HEK293T (cell line): ENCODE results near the gene KIAA1191.

ENCODE experiments used
- BHLHE40 ChIP-seq: fragments of 450-650 bp; IDR thresholded peaks from 2 replicates; pipeline ENCODE4 v1.6.1; 2016; ENCODE audit warnings: mild to moderate bottlenecking, moderate library complexity, borderline replicate concordance
- CTBP1 ChIP-seq: fragments of 450-650 bp; IDR thresholded peaks from 2 replicates; pipeline ENCODE4 v1.6.1; 2016; ENCODE audit warnings: borderline replicate concordance
- ELF4 ChIP-seq: fragments of 450-650 bp; IDR thresholded peaks from 2 replicates; pipeline ENCODE4 v1.6.1; 2017; ENCODE audit warnings: antibody characterized with exemption
- FOXK2 ChIP-seq: fragments of 450-650 bp; IDR thresholded peaks from 2 replicates; pipeline ENCODE4 v1.6.1; 2016; ENCODE audit warnings: mild to moderate bottlenecking
- FOXM1 ChIP-seq: fragments of 450-650 bp; IDR thresholded peaks from 2 replicates; pipeline ENCODE4 v1.6.1; 2017; ENCODE audit warnings: mild to moderate bottlenecking, borderline replicate concordance
- HDGF ChIP-seq: fragments of 450-650 bp; IDR thresholded peaks from 2 replicates; pipeline ENCODE4 v1.6.1; 2017; ENCODE audit warnings: antibody characterized with exemption, borderline replicate concordance
- L3MBTL2 ChIP-seq: fragments of 450-650 bp; conservative IDR thresholded peaks from 2 replicates; pipeline ENCODE4 v1.6.1; 2016; ENCODE audit warnings: mild to moderate bottlenecking
- LEF1 ChIP-seq: fragments of 450-650 bp; IDR thresholded peaks from 2 replicates; pipeline ENCODE4 v1.6.1; 2017; ENCODE audit warnings: mild to moderate bottlenecking, borderline replicate concordance
- NFRKB ChIP-seq: fragments of 450-650 bp; IDR thresholded peaks from 2 replicates; pipeline ENCODE4 v1.6.1; 2016; ENCODE audit warnings: mild to moderate bottlenecking, moderate library complexity
- SP1 ChIP-seq: fragments of 450-650 bp; IDR thresholded peaks from 2 replicates; pipeline ENCODE4 v1.6.1; 2017
- SUZ12 ChIP-seq: fragments of 450-650 bp; IDR thresholded peaks from 2 replicates; pipeline ENCODE4 v1.6.1; 2016; ENCODE audit warnings: mild to moderate bottlenecking
- TARDBP ChIP-seq: fragments of 450-650 bp; IDR thresholded peaks from 2 replicates; pipeline ENCODE4 v1.6.1; 2016
- ZNF384 ChIP-seq: fragments of 450-650 bp; IDR thresholded peaks from 2 replicates; pipeline ENCODE4 v1.6.1; 2016
- TF ChIP-seq, protein P1 (sequence below): fragments of 450-650 bp; IDR thresholded peaks from 2 replicates; pipeline ENCODE4 v1.6.1; 2016

DNA sequence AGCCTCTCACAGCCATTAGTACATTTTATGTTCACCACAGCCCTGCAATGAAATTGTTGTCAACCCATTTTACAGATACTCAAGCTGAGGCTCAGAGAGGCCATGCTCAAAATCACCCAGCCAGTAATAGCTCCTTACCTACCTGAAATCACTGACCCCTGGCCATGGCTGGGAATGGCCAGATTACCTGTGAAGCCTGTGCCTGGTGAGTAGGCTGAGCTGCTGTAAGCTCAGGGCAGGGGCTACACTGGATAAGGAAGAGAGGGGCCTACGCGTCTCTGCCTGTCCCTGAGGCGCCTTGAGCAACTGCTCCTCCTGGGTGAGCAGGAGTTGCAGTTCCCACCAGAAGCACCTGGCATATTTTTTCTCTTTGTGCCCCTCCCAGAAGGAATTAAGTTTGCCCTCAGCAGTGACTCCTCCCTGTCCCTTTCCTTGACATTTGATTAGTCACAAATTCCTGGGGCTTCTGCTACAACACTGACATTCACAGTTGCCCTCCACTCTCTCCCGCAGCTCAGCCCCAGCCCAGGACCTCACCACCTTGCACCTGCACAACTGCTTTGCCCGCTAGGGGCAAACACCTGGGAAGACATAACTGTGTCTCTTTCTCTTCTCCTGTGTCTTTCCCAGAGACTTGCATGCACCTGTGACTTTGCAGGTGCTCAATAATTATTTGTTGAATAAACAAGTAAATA lies 49.1 kb upstream of the KIAA1191 start:
- no peak for TF ChIP-seq FOXM1
- no peak for TF ChIP-seq SUZ12
- TF ChIP-seq SP1, result no peak
- TF ChIP-seq HDGF, result no peak
- TF ChIP-seq CTBP1, result no peak
- no peak for TF ChIP-seq BHLHE40
- TF ChIP-seq, protein P1, sequence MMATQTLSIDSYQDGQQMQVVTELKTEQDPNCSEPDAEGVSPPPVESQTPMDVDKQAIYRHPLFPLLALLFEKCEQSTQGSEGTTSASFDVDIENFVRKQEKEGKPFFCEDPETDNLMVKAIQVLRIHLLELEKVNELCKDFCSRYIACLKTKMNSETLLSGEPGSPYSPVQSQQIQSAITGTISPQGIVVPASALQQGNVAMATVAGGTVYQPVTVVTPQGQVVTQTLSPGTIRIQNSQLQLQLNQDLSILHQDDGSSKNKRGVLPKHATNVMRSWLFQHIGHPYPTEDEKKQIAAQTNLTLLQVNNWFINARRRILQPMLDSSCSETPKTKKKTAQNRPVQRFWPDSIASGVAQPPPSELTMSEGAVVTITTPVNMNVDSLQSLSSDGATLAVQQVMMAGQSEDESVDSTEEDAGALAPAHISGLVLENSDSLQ, result no peak
- TF ChIP-seq NFRKB, result no peak
- TF ChIP-seq ELF4, result no peak
- no peak for TF ChIP-seq TARDBP
- TF ChIP-seq FOXK2, result no peak
- no peak for TF ChIP-seq LEF1
- TF ChIP-seq ZNF384, result no peak
- no peak for TF ChIP-seq L3MBTL2
